Thoracic aorta (tissue), 2 donors: Measurements from ENCODE around the gene ACTR6. TPM values are rescaled to one million over a fixed set of nuclear protein-coding genes. Genes with fewer than 3 reads are reported as not detected.
"Not testable (repeated sequence)": the region's sequence is repeated elsewhere in the genome, so short reads cannot be mapped to it uniquely, and the experiment has no call there.

Experiments
- ATAC-seq: fragments of 150-250 bp; one replicate; pipeline ENCODE4 v1.8.0; 2017; ENCODE audit warnings: low read depth; ENCODE audit not compliant: insufficient number of reproducible peaks, low FRiP score
- DNase-seq: peaks from one replicate; pipeline ENCODE4 v3.0.0-alpha.2; 2020; ENCODE audit warnings: low spot score
- H3K27ac ChIP-seq, 2 donors: fragments of 200-600 bp; sonication (generic); 1 replicate in 1 of 2; 2 replicates in 1 of 2; pipeline ENCODE4 v1.5.1; 2016; ENCODE audit warnings: mild to moderate bottlenecking in 2 of 2, moderate library complexity in 2 of 2
- H3K27me3 ChIP-seq: fragments of 200-600 bp; sonication (generic); replicated peaks from 2 replicates; pipeline ENCODE4 v1.6.0; 2016; ENCODE audit warnings: mild to moderate bottlenecking; ENCODE audit not compliant: insufficient read depth
- H3K36me3 ChIP-seq: fragments of 200-600 bp; sonication (generic); one replicate; pipeline ENCODE4 v1.5.1; 2016
- H3K4me1 ChIP-seq, 2 donors: fragments of 200-600 bp; sonication (generic); 1 replicate in 1 of 2; 2 replicates in 1 of 2; pipeline versions ENCODE4 v1.5.1 to v1.6.0; 2016; ENCODE audit warnings: low read depth in 2 of 2, mild to moderate bottlenecking in 1 of 2; ENCODE audit not compliant: control insufficient read depth in 1 of 2
- H3K4me3 ChIP-seq: fragments of 200-600 bp; sonication (generic); 2 replicates; pipeline ENCODE4 v1.5.1; 2016; ENCODE audit warnings: mild to moderate bottlenecking
- H3K9me3 ChIP-seq: fragments of 200-600 bp; sonication (generic); 2 replicates; pipeline ENCODE4 v1.5.1; 2016
- CTCF ChIP-seq: fragments of 200-600 bp; sonication (generic); IDR thresholded peaks from one replicate; pipeline ENCODE4 v1.5.1; 2019; ENCODE audit warnings: antibody characterized with exemption
- total RNA-seq, 2 donors: library from RNA; depleted of rRNA; stranded (reverse); fragments of >200 nt; gene quantifications; one replicate each; pipeline versions ENCODE4 v1.1.0 to v1.2.3, GENCODE V29; 2016

ACTR6 gene
- total RNA-seq, 2 donors from 2014 or later = 17.6 to 130 TPM

- no peak overlapping the region for H3K27ac ChIP-seq
- no peaks in the 10 kb centered on the region for H3K27me3 ChIP-seq
- peaks cover 20% of the 10 kb centered on the region for H3K36me3 ChIP-seq
- H3K9me3 ChIP-seq = no peaks in the 10 kb centered on the region
- no peaks in the 10 kb centered on the region for H3K4me1 ChIP-seq
- DNase-seq = no peak
- H3K4me3 ChIP-seq = no peak overlapping the region
- no peak for TF ChIP-seq CTCF
- ATAC-seq = no peak
Measured at GRCh38 chr12:100214518-100214917, 13.9 kb downstream of the ACTR6 start.

- TF ChIP-seq CTCF = no peak
- ATAC-seq (no peak), DNase-seq (no peak)
- Histone ChIP-seq H3K4me3 (no peak overlapping the region), H3K27ac (no peak overlapping the region), H3K9me3 (no peaks in the 10 kb centered on the region), H3K36me3 (peaks cover 26% of the 10 kb centered on the region), H3K4me1 (no peaks in the 10 kb centered on the region), H3K27me3 (no peaks in the 10 kb centered on the region)
Measured at GRCh38 chr12:100215209-100215608, 14.6 kb downstream of the ACTR6 start.

- H3K27me3 ChIP-seq = no peaks in the 10 kb centered on the region
- peaks cover 27% of the 10 kb centered on the region for H3K36me3 ChIP-seq
- H3K9me3 ChIP-seq = no peaks in the 10 kb centered on the region
- no peak overlapping the region for H3K27ac ChIP-seq
- no peaks in the 10 kb centered on the region for H3K4me1 ChIP-seq
- H3K4me3 ChIP-seq = no peak overlapping the region
- TF ChIP-seq CTCF = no peak
- no peak for DNase-seq
- ATAC-seq = no peak
Measured at GRCh38 chr12:100216337-100216736, 15.7 kb downstream of the ACTR6 start.

- no peak for DNase-seq
- H3K9me3 ChIP-seq = no peaks in the 10 kb centered on the region
- no peak for ATAC-seq
- H3K27ac ChIP-seq = no peak overlapping the region
- H3K27me3 ChIP-seq = no peaks in the 10 kb centered on the region
- H3K4me1 ChIP-seq = no peaks in the 10 kb centered on the region
- TF ChIP-seq CTCF = no peak
- peaks cover 36% of the 10 kb centered on the region for H3K36me3 ChIP-seq
- H3K4me3 ChIP-seq = no peak overlapping the region
Measured at GRCh38 chr12:100219328-100220109, 18.9 kb downstream of the ACTR6 start.

- Histone ChIP-seq H3K27ac (no peak overlapping the region), H3K27me3 (no peaks in the 10 kb centered on the region), H3K36me3 (peaks cover 39% of the 10 kb centered on the region), H3K4me1 (no peaks in the 10 kb centered on the region), H3K4me3 (no peak overlapping the region), H3K9me3 (no peaks in the 10 kb centered on the region)
- DNase-seq = no peak
- TF ChIP-seq CTCF = no peak
- no peak for ATAC-seq
Measured at GRCh38 chr12:100221523-100221922, 20.9 kb downstream of the ACTR6 start.

- not testable (repeated sequence) for H3K4me3 ChIP-seq, H3K4me1 ChIP-seq, H3K9me3 ChIP-seq, ATAC-seq, H3K27ac ChIP-seq, DNase-seq, H3K27me3 ChIP-seq
- H3K36me3 ChIP-seq = peaks cover 39% of the 10 kb centered on the region
Measured at GRCh38 chr12:100222173-100222572, 21.6 kb downstream of the ACTR6 start.
